GM23338 (cell line): ENCODE results near the gene DPP9. TPM values are rescaled to one million over a fixed set of nuclear protein-coding genes. Genes with fewer than 3 reads are reported as not detected.

Experiments used
- ATAC-seq: fragments of 200-7000 bp; cut with Tn5 transposase; 3 replicates; pipeline ENCODE4 v1.9.1; 2020
- DNase-seq: peaks from one replicate; pipeline ENCODE4 v3.0.0-alpha.2; 2015; ENCODE audit warnings: low spot score
- H2AFZ ChIP-seq: fragments of 200-600 bp; sonication (generic); 2 replicates; pipeline ENCODE4 v1.8.0; 2016; ENCODE audit warnings: antibody characterized with exemption, mild to moderate bottlenecking, moderate library complexity
- H3F3A ChIP-seq: fragments of 200-600 bp; sonication (generic); replicated peaks from 2 replicates; pipeline ENCODE4 v1.8.0; 2017; ENCODE audit warnings: antibody characterized with exemption, mixed run types, low read depth
- H3K27ac ChIP-seq: fragments of 200-600 bp; sonication (generic); 2 replicates; pipeline ENCODE4 v1.6.1; 2016; ENCODE audit warnings: low read depth
- H3K27me3 ChIP-seq: fragments of 200-600 bp; sonication (generic); 2 replicates; pipeline ENCODE4 v1.8.0; 2016; ENCODE audit warnings: mild to moderate bottlenecking, mixed run types, moderate library complexity; ENCODE audit not compliant: insufficient read depth
- H3K36me3 ChIP-seq: fragments of 200-600 bp; sonication (generic); 2 replicates; pipeline ENCODE4 v1.8.0; 2016; ENCODE audit warnings: mild to moderate bottlenecking; ENCODE audit not compliant: insufficient read depth
- H3K4me1 ChIP-seq: fragments of 200-600 bp; sonication (generic); 2 replicates; pipeline ENCODE4 v1.8.0; 2016; ENCODE audit warnings: mild to moderate bottlenecking, moderate library complexity; ENCODE audit not compliant: insufficient read depth
- H3K4me2 ChIP-seq: fragments of 200-600 bp; sonication (generic); 2 replicates; pipeline ENCODE4 v1.7.1; 2017; ENCODE audit warnings: mixed run types
- H3K4me3 ChIP-seq: fragments of 200-600 bp; sonication (generic); 2 replicates; pipeline ENCODE4 v1.6.1; 2016; ENCODE audit warnings: mixed run types
- H3K79me2 ChIP-seq: fragments of 200-600 bp; sonication (generic); replicated peaks from 2 replicates; pipeline ENCODE4 v1.8.0; 2017; ENCODE audit warnings: mild to moderate bottlenecking; ENCODE audit not compliant: insufficient read depth
- H3K9me2 ChIP-seq: fragments of 200-600 bp; sonication (generic); 2 replicates; pipeline ENCODE4 v1.8.0; 2017; ENCODE audit not compliant: insufficient read depth
- H4K20me1 ChIP-seq: fragments of 200-600 bp; sonication (generic); replicated peaks from 2 replicates; pipeline ENCODE4 v1.8.0; 2017; ENCODE audit warnings: mild to moderate bottlenecking; ENCODE audit not compliant: insufficient read depth
- H3K27ac Mint-ChIP-seq: 2 replicates; pipeline ENCODE4 v1.8.0; 2020; ENCODE audit warnings: inconsistent platforms, mild to moderate bottlenecking, moderate library complexity, mixed read lengths
- H3K27me3 Mint-ChIP-seq: 3 replicates; pipeline ENCODE4 v1.8.0; 2022; ENCODE audit warnings: low read depth, mild to moderate bottlenecking, moderate library complexity, mixed read lengths, inconsistent platforms; ENCODE audit not compliant: insufficient read depth, poor library complexity
- H3K36me3 Mint-ChIP-seq: 3 replicates; pipeline ENCODE4 v1.8.0; 2021; ENCODE audit warnings: low read depth, mild to moderate bottlenecking, inconsistent platforms, moderate library complexity, mixed read lengths
- H3K4me1 Mint-ChIP-seq: 3 replicates; pipeline ENCODE4 v1.8.0; 2020; ENCODE audit warnings: mild to moderate bottlenecking, inconsistent platforms, mixed read lengths
- H3K4me3 Mint-ChIP-seq: 3 replicates; pipeline ENCODE4 v1.8.0; 2021; ENCODE audit warnings: moderate library complexity, mild to moderate bottlenecking, inconsistent platforms, mixed read lengths
- H3K9me3 Mint-ChIP-seq: 3 replicates; pipeline ENCODE4 v1.8.0; 2020; ENCODE audit warnings: moderate library complexity, mild to moderate bottlenecking, inconsistent platforms, mixed read lengths
- CREB1 ChIP-seq: fragments of 250-450 bp; sonication (Bioruptor Pico); IDR thresholded peaks from 2 replicates; pipeline ENCODE4 v1.5.0; 2020; ENCODE audit warnings: low read depth, mild to moderate bottlenecking, moderate library complexity
- EZH2phosphoT487 ChIP-seq: fragments of 200-600 bp; sonication (generic); IDR thresholded peaks from one replicate; pipeline ENCODE4 v1.8.1; 2018; ENCODE audit warnings: antibody characterized with exemption; ENCODE audit not compliant: unreplicated experiment
- NANOG ChIP-seq: IDR thresholded peaks from 2 replicates; pipeline ENCODE4 v1.6.1; 2016; ENCODE audit warnings: antibody characterized with exemption, borderline replicate concordance
- POLR2AphosphoS5 ChIP-seq: IDR thresholded peaks from 2 replicates; pipeline ENCODE4 v1.6.1; 2016; ENCODE audit warnings: antibody characterized with exemption, low read depth
- REST ChIP-seq: IDR thresholded peaks from one replicate; pipeline ENCODE4 v1.6.1; 2018; ENCODE audit warnings: antibody characterized with exemption; ENCODE audit not compliant: unreplicated experiment
- STAT1 ChIP-seq: IDR thresholded peaks from one replicate; pipeline ENCODE4 v1.6.1; 2016; ENCODE audit warnings: antibody characterized with exemption; ENCODE audit not compliant: unreplicated experiment
- ZNF331 ChIP-seq: fragments of 250-450 bp; sonication (Bioruptor Pico); IDR thresholded peaks from 2 replicates; pipeline ENCODE4 v1.5.0; 2020; ENCODE audit warnings: low read depth, mild to moderate bottlenecking, moderate library complexity
- polyA plus RNA-seq: library from polyadenylated mRNA; unstranded; fragments of >200 nt; fragmentation: Nextera tagmentation; extraction: Ambion mirVana; gene quantifications from 2 replicates; pipeline ENCODE4 v1.2.1, GENCODE V29; 2016
- total RNA-seq: library from RNA; depleted of rRNA; stranded (reverse); fragments of >200 nt; shearing (Covaris generic); gene quantifications from 2 replicates; pipeline ENCODE4 v1.2.3, GENCODE V29; 2014
- TF ChIP-seq, protein P1 (sequence below): IDR thresholded peaks from 2 replicates; pipeline ENCODE4 v1.6.1; 2016; ENCODE audit warnings: antibody characterized with exemption
- TF ChIP-seq, protein P2 (sequence below): fragments of 250-450 bp; sonication (Bioruptor Pico); IDR thresholded peaks from 2 replicates; pipeline ENCODE4 v1.5.0; 2020; ENCODE audit warnings: mild to moderate bottlenecking, moderate library complexity

DPP9 gene
- total and polyA plus RNA-seq, 2 experiments from 2014 or later = 19.5 to 49.2 TPM

DNA sequence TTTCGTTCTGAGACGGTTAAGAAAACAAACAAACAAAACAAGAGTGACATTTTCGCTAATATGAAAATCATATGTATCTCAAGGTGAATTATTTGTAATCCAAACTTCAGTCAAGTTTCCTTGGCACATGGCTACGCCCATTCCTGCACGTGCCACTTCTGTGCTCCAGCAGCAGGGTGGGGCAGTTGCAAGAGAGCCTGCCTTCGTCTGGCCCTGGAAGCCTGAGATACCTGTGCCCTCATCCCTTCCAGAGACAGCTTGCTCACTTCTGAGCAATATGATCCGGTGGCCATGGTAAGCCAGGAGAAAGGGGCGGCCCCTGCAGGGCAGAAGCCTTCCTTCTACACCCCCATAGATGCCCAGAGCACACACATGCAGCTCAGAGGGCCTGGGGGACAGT lies 22.1 kb downstream of the DPP9 start:
- H3K27me3 ChIP-seq = no peaks in the 10 kb centered on the region
- Mint-ChIP-seq H3K4me3 (no peak overlapping the region), H3K4me1 (no peaks in the 10 kb centered on the region), H3K36me3 (peaks cover 54% of the 10 kb centered on the region), H3K27me3 (peaks cover 6% of the 10 kb centered on the region), H3K9me3 (no peaks in the 10 kb centered on the region), H3K27ac (no peak overlapping the region)
- no peak overlapping the region for H3K4me3 ChIP-seq
- H4K20me1 ChIP-seq = peaks cover 4% of the 10 kb centered on the region; the same call in 1 of the 2 replicates
- ATAC-seq = no peak
- H3K9me2 ChIP-seq = no peaks in the 10 kb centered on the region
- no peak overlapping the region for H3K27ac ChIP-seq
- no peak for DNase-seq
- 0 out of 2 replicates have a peak, but pooled peaks cover 3% of the 10 kb centered on the region for H3F3A ChIP-seq
- no peaks in the 10 kb centered on the region for H3K4me1 ChIP-seq
- peaks cover 9% of the 10 kb centered on the region; the same call in 1 of the 2 replicates for H3K36me3 ChIP-seq
- no peaks in the 10 kb centered on the region for H3K79me2 ChIP-seq
- no peak for TF ChIP-seq CREB1 (CRISPR knock-in tag)
- TF ChIP-seq POLR2AphosphoS5 = no peak
- TF ChIP-seq STAT1 = no peak
- no peak for TF ChIP-seq NANOG
- TF ChIP-seq REST = no peak
- TF ChIP-seq, protein P1, sequence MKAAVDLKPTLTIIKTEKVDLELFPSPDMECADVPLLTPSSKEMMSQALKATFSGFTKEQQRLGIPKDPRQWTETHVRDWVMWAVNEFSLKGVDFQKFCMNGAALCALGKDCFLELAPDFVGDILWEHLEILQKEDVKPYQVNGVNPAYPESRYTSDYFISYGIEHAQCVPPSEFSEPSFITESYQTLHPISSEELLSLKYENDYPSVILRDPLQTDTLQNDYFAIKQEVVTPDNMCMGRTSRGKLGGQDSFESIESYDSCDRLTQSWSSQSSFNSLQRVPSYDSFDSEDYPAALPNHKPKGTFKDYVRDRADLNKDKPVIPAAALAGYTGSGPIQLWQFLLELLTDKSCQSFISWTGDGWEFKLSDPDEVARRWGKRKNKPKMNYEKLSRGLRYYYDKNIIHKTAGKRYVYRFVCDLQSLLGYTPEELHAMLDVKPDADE = no peak
- TF ChIP-seq, protein P2, sequence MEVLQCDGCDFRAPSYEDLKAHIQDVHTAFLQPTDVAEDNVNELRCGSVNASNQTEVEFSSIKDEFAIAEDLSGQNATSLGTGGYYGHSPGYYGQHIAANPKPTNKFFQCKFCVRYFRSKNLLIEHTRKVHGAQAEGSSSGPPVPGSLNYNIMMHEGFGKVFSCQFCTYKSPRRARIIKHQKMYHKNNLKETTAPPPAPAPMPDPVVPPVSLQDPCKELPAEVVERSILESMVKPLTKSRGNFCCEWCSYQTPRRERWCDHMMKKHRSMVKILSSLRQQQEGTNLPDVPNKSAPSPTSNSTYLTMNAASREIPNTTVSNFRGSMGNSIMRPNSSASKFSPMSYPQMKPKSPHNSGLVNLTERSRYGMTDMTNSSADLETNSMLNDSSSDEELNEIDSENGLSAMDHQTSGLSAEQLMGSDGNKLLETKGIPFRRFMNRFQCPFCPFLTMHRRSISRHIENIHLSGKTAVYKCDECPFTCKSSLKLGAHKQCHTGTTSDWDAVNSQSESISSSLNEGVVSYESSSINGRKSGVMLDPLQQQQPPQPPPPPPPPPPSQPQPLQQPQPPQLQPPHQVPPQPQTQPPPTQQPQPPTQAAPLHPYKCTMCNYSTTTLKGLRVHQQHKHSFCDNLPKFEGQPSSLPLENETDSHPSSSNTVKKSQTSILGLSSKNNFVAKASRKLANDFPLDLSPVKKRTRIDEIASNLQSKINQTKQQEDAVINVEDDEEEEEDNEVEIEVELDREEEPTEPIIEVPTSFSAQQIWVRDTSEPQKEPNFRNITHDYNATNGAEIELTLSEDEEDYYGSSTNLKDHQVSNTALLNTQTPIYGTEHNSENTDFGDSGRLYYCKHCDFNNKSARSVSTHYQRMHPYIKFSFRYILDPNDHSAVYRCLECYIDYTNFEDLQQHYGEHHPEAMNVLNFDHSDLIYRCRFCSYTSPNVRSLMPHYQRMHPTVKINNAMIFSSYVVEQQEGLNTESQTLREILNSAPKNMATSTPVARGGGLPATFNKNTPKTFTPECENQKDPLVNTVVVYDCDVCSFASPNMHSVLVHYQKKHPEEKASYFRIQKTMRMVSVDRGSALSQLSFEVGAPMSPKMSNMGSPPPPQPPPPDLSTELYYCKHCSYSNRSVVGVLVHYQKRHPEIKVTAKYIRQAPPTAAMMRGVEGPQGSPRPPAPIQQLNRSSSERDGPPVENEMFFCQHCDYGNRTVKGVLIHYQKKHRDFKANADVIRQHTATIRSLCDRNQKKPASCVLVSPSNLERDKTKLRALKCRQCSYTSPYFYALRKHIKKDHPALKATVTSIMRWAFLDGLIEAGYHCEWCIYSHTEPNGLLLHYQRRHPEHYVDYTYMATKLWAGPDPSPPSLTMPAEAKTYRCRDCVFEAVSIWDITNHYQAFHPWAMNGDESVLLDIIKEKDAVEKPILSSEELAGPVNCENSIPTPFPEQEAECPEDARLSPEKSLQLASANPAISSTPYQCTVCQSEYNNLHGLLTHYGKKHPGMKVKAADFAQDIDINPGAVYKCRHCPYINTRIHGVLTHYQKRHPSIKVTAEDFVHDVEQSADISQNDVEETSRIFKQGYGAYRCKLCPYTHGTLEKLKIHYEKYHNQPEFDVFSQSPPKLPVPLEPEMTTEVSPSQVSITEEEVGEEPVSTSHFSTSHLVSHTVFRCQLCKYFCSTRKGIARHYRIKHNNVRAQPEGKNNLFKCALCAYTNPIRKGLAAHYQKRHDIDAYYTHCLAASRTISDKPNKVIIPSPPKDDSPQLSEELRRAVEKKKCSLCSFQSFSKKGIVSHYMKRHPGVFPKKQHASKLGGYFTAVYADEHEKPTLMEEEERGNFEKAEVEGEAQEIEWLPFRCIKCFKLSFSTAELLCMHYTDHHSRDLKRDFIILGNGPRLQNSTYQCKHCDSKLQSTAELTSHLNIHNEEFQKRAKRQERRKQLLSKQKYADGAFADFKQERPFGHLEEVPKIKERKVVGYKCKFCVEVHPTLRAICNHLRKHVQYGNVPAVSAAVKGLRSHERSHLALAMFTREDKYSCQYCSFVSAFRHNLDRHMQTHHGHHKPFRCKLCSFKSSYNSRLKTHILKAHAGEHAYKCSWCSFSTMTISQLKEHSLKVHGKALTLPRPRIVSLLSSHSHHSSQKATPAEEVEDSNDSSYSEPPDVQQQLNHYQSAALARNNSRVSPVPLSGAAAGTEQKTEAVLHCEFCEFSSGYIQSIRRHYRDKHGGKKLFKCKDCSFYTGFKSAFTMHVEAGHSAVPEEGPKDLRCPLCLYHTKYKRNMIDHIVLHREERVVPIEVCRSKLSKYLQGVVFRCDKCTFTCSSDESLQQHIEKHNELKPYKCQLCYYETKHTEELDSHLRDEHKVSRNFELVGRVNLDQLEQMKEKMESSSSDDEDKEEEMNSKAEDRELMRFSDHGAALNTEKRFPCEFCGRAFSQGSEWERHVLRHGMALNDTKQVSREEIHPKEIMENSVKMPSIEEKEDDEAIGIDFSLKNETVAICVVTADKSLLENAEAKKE (CRISPR knock-in tag) = no peak
- no peak for TF ChIP-seq EZH2phosphoT487
- TF ChIP-seq ZNF331 (CRISPR knock-in tag) = no peak
- H3K4me2 ChIP-seq = no peak overlapping the region
- no peak overlapping the region for H2AFZ ChIP-seq
